Measurements from ENCODE around the gene MRPS12.

MRPS12 gene

GRCh38 chr19:38900743-38901190 lies 30.0 kb upstream of the MRPS12 start:
- no peak for TF ChIP-seq CTCF (conservative IDR thresholded peaks at IDR 0.05; ENCODE audit: low read depth, low read length)
- H3K4me3 ChIP-seq (ENCODE audit: low read length), result peak overlapping the region; percentile 89
- no peak for DNase-seq (ENCODE audit: low read depth)

- no peak overlapping the region for H3K4me3 ChIP-seq (ENCODE audit: low read length)
- DNase-seq (ENCODE audit: low read depth), result no peak
- TF ChIP-seq CTCF (conservative IDR thresholded peaks at IDR 0.05; ENCODE audit: low read depth, low read length), result no peak
Measured at GRCh38 chr19:38901683-38902082, 29.1 kb upstream of the MRPS12 start.

- TF ChIP-seq CTCF (conservative IDR thresholded peaks at IDR 0.05; ENCODE audit: low read depth, low read length), result no peak
- H3K4me3 ChIP-seq (ENCODE audit: low read length), result no peak overlapping the region
- no peak for DNase-seq (ENCODE audit: low read depth)
Measured at GRCh38 chr19:38904581-38905539, 25.9 kb upstream of the MRPS12 start.

DNA sequence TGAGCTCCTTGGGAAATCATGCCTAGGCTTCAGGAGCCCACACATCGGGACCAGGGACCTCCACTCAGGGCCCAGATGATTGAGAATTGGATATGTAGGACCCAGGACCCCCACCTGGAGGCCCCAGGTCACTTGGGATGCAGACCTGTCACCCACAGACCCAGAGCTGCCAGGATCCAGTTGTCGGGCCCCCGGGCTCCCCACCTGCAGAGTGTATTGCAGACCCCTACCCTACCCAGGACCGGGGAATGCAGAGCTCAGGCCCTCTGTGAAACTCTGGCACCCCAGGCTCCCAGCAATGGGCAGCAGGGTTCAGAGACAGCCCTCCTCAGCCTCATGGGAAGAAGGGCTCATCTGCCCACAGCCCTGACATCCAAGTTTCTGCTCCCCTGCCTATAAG lies 25.1 kb upstream of the MRPS12 start:
- no peak overlapping the region for H3K4me3 ChIP-seq (ENCODE audit: low read length)
- no peak for TF ChIP-seq CTCF (conservative IDR thresholded peaks at IDR 0.05; ENCODE audit: low read depth, low read length)
- DNase-seq (ENCODE audit: low read depth), result no peak

DNA sequence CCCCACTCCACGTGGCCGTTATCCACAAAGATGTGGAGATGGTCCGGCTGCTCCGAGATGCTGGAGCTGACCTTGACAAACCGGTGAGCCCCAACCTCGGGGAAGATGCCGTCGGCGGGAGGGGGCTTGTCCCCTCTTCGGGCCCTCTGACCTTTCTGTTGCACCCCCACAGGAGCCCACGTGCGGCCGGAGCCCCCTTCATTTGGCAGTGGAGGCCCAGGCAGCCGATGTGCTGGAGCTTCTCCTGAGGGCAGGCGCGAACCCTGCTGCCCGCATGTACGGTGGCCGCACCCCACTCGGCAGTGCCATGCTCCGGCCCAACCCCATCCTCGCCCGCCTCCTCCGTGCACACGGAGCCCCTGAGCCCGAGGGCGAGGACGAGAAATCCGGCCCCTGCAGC lies 23.5 kb upstream of the MRPS12 start:
- no peak overlapping the region for H3K4me3 ChIP-seq (ENCODE audit: low read length)
- no peak for DNase-seq (ENCODE audit: low read depth)
- TF ChIP-seq CTCF (conservative IDR thresholded peaks at IDR 0.05; ENCODE audit: low read depth, low read length), result no peak

DNA sequence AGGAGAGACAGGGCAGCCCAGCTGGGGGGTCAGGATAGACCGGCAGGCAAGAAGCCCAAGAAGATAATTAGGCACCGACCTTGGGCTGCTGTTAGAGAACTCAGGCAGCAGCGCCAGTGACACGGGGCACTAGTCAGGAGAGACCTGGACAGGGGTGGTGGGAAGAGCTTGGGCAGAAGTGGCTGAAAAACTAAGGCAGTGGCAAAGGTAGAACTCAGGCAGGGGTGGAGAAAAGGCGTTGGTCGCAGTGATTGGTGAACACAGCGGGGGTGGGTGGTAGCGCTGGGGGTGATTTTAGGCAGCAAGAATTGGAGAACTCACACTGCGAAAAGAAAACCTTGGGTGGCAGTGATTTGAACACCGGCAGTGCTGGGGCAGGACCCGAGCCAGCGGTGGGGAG lies 23.1 kb upstream of the MRPS12 start:
- no peak for TF ChIP-seq CTCF (conservative IDR thresholded peaks at IDR 0.05; ENCODE audit: low read depth, low read length)
- H3K4me3 ChIP-seq (ENCODE audit: low read length), result no peak overlapping the region
- no peak for DNase-seq (ENCODE audit: low read depth)

- DNase-seq (ENCODE audit: low read depth), result no peak
- TF ChIP-seq CTCF (conservative IDR thresholded peaks at IDR 0.05; ENCODE audit: low read depth, low read length), result no peak
- no peak overlapping the region for H3K4me3 ChIP-seq (ENCODE audit: low read length)
Measured at GRCh38 chr19:38908911-38909310, 21.8 kb upstream of the MRPS12 start.
